Astrocyte (in vitro differentiated cells and primary cell): ENCODE measurements around the gene AMACR. TPM values are rescaled to one million over a fixed set of nuclear protein-coding genes. Genes with fewer than 3 reads are reported as not detected.

ENCODE experiments used
- DNase-seq: peaks from one replicate; pipeline ENCODE4 v3.0.0-alpha.2; 2010; ENCODE audit warnings: low read depth
- FAIRE-seq: peaks from 2 replicates; lab custom pipeline; 2011; peaks lifted over from hg19 to GRCh38; lab: Jason Lieb, UNC
- H2AFZ ChIP-seq: 2 replicates; pipeline ENCODE4 v1.6.0; 2012; ENCODE audit warnings: low read depth, low read length, inconsistent platforms
- H3K27ac ChIP-seq: 2 replicates; pipeline ENCODE4 v1.5.1; 2011; ENCODE audit warnings: low read depth, low read length, inconsistent platforms
- H3K27me3 ChIP-seq: 2 replicates; pipeline ENCODE4 v1.6.0; 2011; ENCODE audit warnings: low read length, inconsistent platforms; ENCODE audit not compliant: insufficient read depth
- H3K36me3 ChIP-seq: 2 replicates; pipeline ENCODE4 v1.5.1; 2011; ENCODE audit warnings: low read length, inconsistent platforms; ENCODE audit not compliant: insufficient read depth
- H3K4me1 ChIP-seq: 2 replicates; pipeline ENCODE4 v1.5.1; 2011; ENCODE audit warnings: low read length, inconsistent platforms; ENCODE audit not compliant: insufficient read depth
- H3K4me2 ChIP-seq: 2 replicates; pipeline ENCODE4 v1.6.0; 2012; ENCODE audit warnings: low read length, inconsistent platforms
- H3K4me3 ChIP-seq: 2 replicates; pipeline ENCODE4 v1.5.1; 2011; ENCODE audit warnings: low read depth, mild to moderate bottlenecking, low read length, inconsistent platforms; ENCODE audit not compliant: insufficient read depth
- H3K79me2 ChIP-seq: 2 replicates; pipeline ENCODE4 v1.6.0; 2012; ENCODE audit warnings: mild to moderate bottlenecking, low read length, inconsistent platforms; ENCODE audit not compliant: insufficient read depth
- H3K9ac ChIP-seq: 2 replicates; pipeline ENCODE4 v1.6.0; 2012; ENCODE audit warnings: mild to moderate bottlenecking, low read length, inconsistent platforms
- H3K9me3 ChIP-seq: 2 replicates; pipeline ENCODE4 v1.5.1; 2012; ENCODE audit warnings: low read depth, mild to moderate bottlenecking, low read length, inconsistent platforms; ENCODE audit not compliant: insufficient read depth
- H4K20me1 ChIP-seq: 2 replicates; pipeline ENCODE4 v1.6.0; 2012; ENCODE audit warnings: low read length, inconsistent platforms; ENCODE audit not compliant: insufficient read depth
- H3K27ac Mint-ChIP-seq: one replicate; pipeline ENCODE4 v1.8.0; 2021; ENCODE audit warnings: mild to moderate bottlenecking, mixed read lengths; ENCODE audit not compliant: unreplicated experiment
- H3K27me3 Mint-ChIP-seq: one replicate; pipeline ENCODE4 v1.8.0; 2021; ENCODE audit warnings: low read depth, mixed read lengths; ENCODE audit not compliant: unreplicated experiment
- H3K36me3 Mint-ChIP-seq: one replicate; pipeline ENCODE4 v1.8.0; 2021; ENCODE audit warnings: low read depth, mixed read lengths; ENCODE audit not compliant: unreplicated experiment
- H3K4me1 Mint-ChIP-seq: one replicate; pipeline ENCODE4 v1.8.0; 2021; ENCODE audit warnings: low read depth, mixed read lengths; ENCODE audit not compliant: unreplicated experiment
- H3K4me3 Mint-ChIP-seq: one replicate; pipeline ENCODE4 v1.8.0; 2021; ENCODE audit warnings: mild to moderate bottlenecking, moderate library complexity, mixed read lengths; ENCODE audit not compliant: unreplicated experiment
- H3K9me3 Mint-ChIP-seq: one replicate; pipeline ENCODE4 v1.8.0; 2021; ENCODE audit warnings: mild to moderate bottlenecking, mixed read lengths; ENCODE audit not compliant: unreplicated experiment
- CTCF ChIP-seq: IDR thresholded peaks from 2 replicates; pipeline ENCODE4 v1.5.1; 2011; ENCODE audit warnings: low read depth, mild to moderate bottlenecking, inconsistent platforms, low read length, moderate library complexity; ENCODE audit not compliant: insufficient read depth
- EZH2 ChIP-seq: IDR thresholded peaks from 2 replicates; pipeline ENCODE4 v1.6.1; 2012; ENCODE audit warnings: mild to moderate bottlenecking, low read length, inconsistent platforms; ENCODE audit not compliant: insufficient read depth
- total RNA-seq: library from RNA; stranded (reverse); gene quantifications from 2 replicates; pipeline ENCODE4 v1.2.1, GENCODE V29; 2021

Gene AMACR
- total RNA-seq, 1 donor from 2014 or later: 13.4 TPM

GRCh38 chr5:33968211-33969005, 39.4 kb downstream of the AMACR start:
- FAIRE-seq: no peak
- H3K9me3 Mint-ChIP-seq: no peaks in the 10 kb centered on the region
- peaks cover 6% of the 10 kb centered on the region for H3K27me3 Mint-ChIP-seq

GRCh38 chr5:33966805-33967204, 41.0 kb downstream of the AMACR start:
- Histone ChIP-seq H4K20me1 (no peaks in the 10 kb centered on the region), H3K4me3 (no peak overlapping the region), H3K4me2 (no peak overlapping the region), H3K27me3 (no peaks in the 10 kb centered on the region), H3K9me3 (no peaks in the 10 kb centered on the region), H3K27ac (no peak overlapping the region), H3K9ac (no peak overlapping the region), H3K79me2 (no peaks in the 10 kb centered on the region), H3K4me1 (no peaks in the 10 kb centered on the region), H3K36me3 (no peaks in the 10 kb centered on the region), H2AFZ (no peak overlapping the region)
- Mint-ChIP-seq H3K4me1 (peaks cover 2% of the 10 kb centered on the region), H3K9me3 (no peaks in the 10 kb centered on the region), H3K4me3 (no peak overlapping the region), H3K36me3 (no peaks in the 10 kb centered on the region), H3K27ac (no peak overlapping the region), H3K27me3 (peaks cover 9% of the 10 kb centered on the region)
- TF ChIP-seq EZH2 (no peak), CTCF (no peak)
- DNase-seq (no peak), FAIRE-seq (no peak)

More at GRCh38 chr5:33968211-33969005, 39.4 kb downstream of the AMACR start:
- Histone ChIP-seq H3K79me2 (no peaks in the 10 kb centered on the region), H2AFZ (no peak overlapping the region), H3K9ac (no peak overlapping the region), H3K9me3 (no peaks in the 10 kb centered on the region), H3K36me3 (no peaks in the 10 kb centered on the region), H3K4me2 (no peak overlapping the region), H3K27ac (no peak overlapping the region), H3K4me3 (no peak overlapping the region), H3K4me1 (no peaks in the 10 kb centered on the region), H4K20me1 (no peaks in the 10 kb centered on the region), H3K27me3 (no peaks in the 10 kb centered on the region)
- no peak overlapping the region for H3K4me3 Mint-ChIP-seq
- no peak for DNase-seq
- H3K27ac Mint-ChIP-seq: no peak overlapping the region
- no peaks in the 10 kb centered on the region for H3K36me3 Mint-ChIP-seq
- peaks cover 2% of the 10 kb centered on the region for H3K4me1 Mint-ChIP-seq
- TF ChIP-seq CTCF: no peak
- TF ChIP-seq EZH2: no peak

GRCh38 chr5:33964132-33964700, 43.6 kb downstream of the AMACR start:
- no peaks in the 10 kb centered on the region for H3K9me3 Mint-ChIP-seq

More at GRCh38 chr5:33964132-33964700, 43.6 kb downstream of the AMACR start:
- H3K4me3 Mint-ChIP-seq: no peak overlapping the region
- TF ChIP-seq EZH2 (no peak), CTCF (no peak)
- peaks cover 2% of the 10 kb centered on the region for H3K4me1 Mint-ChIP-seq
- Histone ChIP-seq H3K9ac (no peak overlapping the region), H3K27me3 (no peaks in the 10 kb centered on the region), H3K9me3 (no peaks in the 10 kb centered on the region), H3K79me2 (no peaks in the 10 kb centered on the region), H3K36me3 (no peaks in the 10 kb centered on the region), H3K4me3 (no peak overlapping the region), H4K20me1 (no peaks in the 10 kb centered on the region), H2AFZ (no peak overlapping the region), H3K4me1 (no peaks in the 10 kb centered on the region), H3K27ac (no peak overlapping the region), H3K4me2 (no peak overlapping the region)
- FAIRE-seq (no peak), DNase-seq (no peak)
- H3K36me3 Mint-ChIP-seq: no peaks in the 10 kb centered on the region
- no peak overlapping the region for H3K27ac Mint-ChIP-seq
- H3K27me3 Mint-ChIP-seq: peaks cover 9% of the 10 kb centered on the region
